HEK293 (cell line): Measurements from ENCODE around the gene AIG1.
A peak's percentile ranks its signal among the peaks of the same experiment; 100 is the strongest.

ENCODE experiments used
- CTCF ChIA-PET: fragments of 350-600 bp; formaldehyde crosslinking; extraction: SDS; loops from one replicate; lab custom pipeline; 2021; ENCODE audit warnings: antibody characterized with exemption; lab: Yijun Ruan, JAX
- POLR2A ChIA-PET: fragments of 300-600 bp; formaldehyde crosslinking; extraction: SDS; loops from one replicate; lab custom pipeline; 2020; ENCODE audit warnings: antibody characterized with exemption, inconsistent platforms; lab: Yijun Ruan, JAX
- H3K27ac ChIP-seq: fragments of 200-500 bp; sonication (Bioruptor generic); 2 replicates; pipeline ENCODE4 v1.5.1; 2014; ENCODE audit warnings: low read depth, low read length, control low read depth, inconsistent platforms; ENCODE audit errors: extremely low read depth
- H3K36me3 ChIP-seq, 2 experiments: fragments of 200-500 bp in 1 of 2; sonication (Bioruptor generic) in 1 of 2; 1 replicate in 1 of 2; 2 replicates in 1 of 2; pipeline ENCODE4 v1.5.1; 2014 to 2017; ENCODE audit warnings: inconsistent platforms in 2 of 2, low read length in 2 of 2; ENCODE audit not compliant: control insufficient read depth in 2 of 2, insufficient read depth in 1 of 2
- H3K4me1 ChIP-seq: fragments of 200-500 bp; sonication (Bioruptor generic); 2 replicates; pipeline ENCODE4 v1.5.1; 2014; ENCODE audit warnings: mild to moderate bottlenecking, low read length, inconsistent platforms; ENCODE audit not compliant: control insufficient read depth, insufficient read depth
- H3K4me3 ChIP-seq: 2 replicates; pipeline ENCODE4 v1.5.1; 2011; ENCODE audit warnings: low read depth, mild to moderate bottlenecking, control low read depth, low read length, moderate library complexity
- H3K9me3 ChIP-seq: fragments of 200-500 bp; sonication (Bioruptor generic); 2 replicates; pipeline ENCODE4 v1.5.1; 2014; ENCODE audit warnings: low read depth, low read length, inconsistent platforms; ENCODE audit not compliant: control insufficient read depth, insufficient read depth
- GLIS2 ChIP-seq: fragments of 450-650 bp; formaldehyde crosslinking; IDR thresholded peaks from 2 replicates; pipeline ENCODE4 v1.5.1; 2016; ENCODE audit warnings: missing biosample characterization, missing genetic modification characterization
- KLF10 ChIP-seq: fragments of 450-650 bp; IDR thresholded peaks from 2 replicates; pipeline ENCODE4 v1.5.1; 2018; ENCODE audit warnings: missing biosample characterization, mild to moderate bottlenecking, missing genetic modification characterization
- KLF16 ChIP-seq: fragments of 450-650 bp; formaldehyde crosslinking; IDR thresholded peaks from 2 replicates; pipeline ENCODE4 v1.5.1; 2017; ENCODE audit warnings: missing biosample characterization, missing genetic modification characterization
- SETDB1 ChIP-seq: IDR thresholded peaks from one replicate; pipeline ENCODE4 v1.6.1; 2017; ENCODE audit warnings: mild to moderate bottlenecking, low read length, moderate library complexity, mixed read lengths; ENCODE audit not compliant: insufficient read length
- ZBTB20 ChIP-seq: fragments of 450-650 bp; formaldehyde crosslinking; IDR thresholded peaks from 2 replicates; pipeline ENCODE4 v1.5.1; 2016; ENCODE audit warnings: missing biosample characterization, missing genetic modification characterization
- ZBTB7A ChIP-seq: fragments of 450-650 bp; formaldehyde crosslinking; IDR thresholded peaks from 2 replicates; pipeline ENCODE4 v1.5.1; 2016; ENCODE audit warnings: low read depth, missing biosample characterization, missing genetic modification characterization
- ZFHX2 ChIP-seq: fragments of 450-650 bp; formaldehyde crosslinking; conservative IDR thresholded peaks from 2 replicates; pipeline ENCODE4 v1.5.1; 2016; ENCODE audit warnings: missing biosample characterization, missing genetic modification characterization
- ZNF121 ChIP-seq: fragments of 450-650 bp; formaldehyde crosslinking; IDR thresholded peaks from 2 replicates; pipeline ENCODE4 v1.5.1; 2016; ENCODE audit warnings: missing biosample characterization, missing genetic modification characterization
- ZNF23 ChIP-seq: fragments of 450-650 bp; formaldehyde crosslinking; IDR thresholded peaks from 2 replicates; pipeline ENCODE4 v1.5.1; 2016; ENCODE audit warnings: missing biosample characterization, missing genetic modification characterization, borderline replicate concordance
- ZNF366 ChIP-seq: fragments of 450-650 bp; formaldehyde crosslinking; conservative IDR thresholded peaks from 2 replicates; pipeline ENCODE4 v1.5.1; 2016; ENCODE audit warnings: missing biosample characterization, missing genetic modification characterization
- ZNF549 ChIP-seq: fragments of 450-650 bp; IDR thresholded peaks from 2 replicates; pipeline ENCODE4 v1.5.1; 2018; ENCODE audit warnings: missing biosample characterization, missing genetic modification characterization, mild to moderate bottlenecking, inconsistent platforms, moderate library complexity
- ZNF560 ChIP-seq: fragments of 450-650 bp; formaldehyde crosslinking; IDR thresholded peaks from 2 replicates; pipeline ENCODE4 v1.5.1; 2017; ENCODE audit warnings: missing biosample characterization, missing genetic modification characterization, borderline replicate concordance
- ZNF571 ChIP-seq: fragments of 450-650 bp; formaldehyde crosslinking; IDR thresholded peaks from 2 replicates; pipeline ENCODE4 v1.5.0; 2017; ENCODE audit warnings: missing biosample characterization, missing genetic modification characterization
- ZNF670 ChIP-seq: fragments of 450-650 bp; formaldehyde crosslinking; IDR thresholded peaks from 2 replicates; pipeline ENCODE4 v1.5.1; 2016; ENCODE audit warnings: missing biosample characterization, missing genetic modification characterization, low read depth
- TF ChIP-seq, protein P1 (sequence below): fragments of 450-650 bp; formaldehyde crosslinking; IDR thresholded peaks from 2 replicates; pipeline ENCODE4 v1.5.1; 2016; ENCODE audit warnings: missing biosample characterization, missing genetic modification characterization
- TF ChIP-seq, protein P2 (sequence below): fragments of 450-650 bp; formaldehyde crosslinking; IDR thresholded peaks from 2 replicates; pipeline ENCODE4 v1.5.1; 2016; ENCODE audit warnings: missing biosample characterization, missing genetic modification characterization
- TF ChIP-seq, protein P3 (sequence below): fragments of 450-650 bp; formaldehyde crosslinking; IDR thresholded peaks from 2 replicates; pipeline ENCODE4 v1.5.1; 2017; ENCODE audit warnings: missing biosample characterization, missing genetic modification characterization
- TF ChIP-seq, protein P4 (sequence below): fragments of 450-650 bp; formaldehyde crosslinking; IDR thresholded peaks from 2 replicates; pipeline ENCODE4 v1.5.1; 2016; ENCODE audit warnings: missing biosample characterization, missing genetic modification characterization
- TF ChIP-seq, protein P5 (sequence below): fragments of 450-650 bp; formaldehyde crosslinking; IDR thresholded peaks from 2 replicates; pipeline ENCODE4 v1.5.1; 2016; ENCODE audit warnings: missing biosample characterization, missing genetic modification characterization, low read depth
- TF ChIP-seq, protein P6 (sequence below): fragments of 450-650 bp; formaldehyde crosslinking; IDR thresholded peaks from 2 replicates; pipeline ENCODE4 v1.5.1; 2016; ENCODE audit warnings: missing biosample characterization, missing genetic modification characterization
- TF ChIP-seq, protein P7 (sequence below): fragments of 450-650 bp; formaldehyde crosslinking; IDR thresholded peaks from 2 replicates; pipeline ENCODE4 v1.5.0; 2017; ENCODE audit warnings: missing biosample characterization, missing genetic modification characterization, borderline replicate concordance

AIG1 gene

DNA sequence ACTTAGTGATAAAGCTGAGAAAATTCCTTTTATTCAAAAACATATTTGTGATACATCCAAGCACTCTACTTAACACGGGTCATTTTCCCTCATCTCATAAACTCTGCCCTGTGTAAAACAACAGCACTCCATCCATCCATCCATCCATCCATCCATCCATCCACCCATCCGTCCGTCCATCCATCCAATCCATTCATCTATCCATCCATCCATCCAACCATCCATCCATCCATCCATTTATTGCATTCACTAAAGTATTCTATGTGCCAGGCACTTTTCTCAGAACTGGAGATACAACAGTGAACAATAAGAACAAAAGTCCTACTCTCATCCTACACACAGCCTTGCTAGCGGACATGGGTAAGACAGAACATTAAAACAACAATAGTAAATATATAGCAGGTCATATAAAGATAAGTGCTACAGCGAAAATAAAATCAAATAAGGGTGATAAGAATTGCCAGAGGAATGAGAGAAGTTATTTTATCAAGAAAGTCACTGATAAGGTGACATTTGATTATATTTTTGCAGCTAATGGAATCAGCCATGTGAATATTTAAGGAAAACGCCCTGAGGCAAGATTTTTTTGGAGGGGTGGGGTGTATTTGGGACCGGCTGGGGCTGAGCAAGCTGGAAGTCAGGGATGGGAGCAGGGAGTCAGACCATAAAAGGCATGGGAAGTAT, 311.7 kb downstream of the AIG1 start (continued):
- TF ChIP-seq ZNF366 (tag by site-specific recombination) (peak; percentile 89), ZNF560 (tag by site-specific recombination) (no peak), ZBTB20 (tag by site-specific recombination) (no peak), GLIS2 (tag by site-specific recombination) (no peak), KLF16 (tag by site-specific recombination) (no peak), SETDB1 (no peak), ZNF571 (tag by site-specific recombination) (no peak), ZFHX2 (tag by site-specific recombination) (no peak)
- TF ChIP-seq, protein P1, sequence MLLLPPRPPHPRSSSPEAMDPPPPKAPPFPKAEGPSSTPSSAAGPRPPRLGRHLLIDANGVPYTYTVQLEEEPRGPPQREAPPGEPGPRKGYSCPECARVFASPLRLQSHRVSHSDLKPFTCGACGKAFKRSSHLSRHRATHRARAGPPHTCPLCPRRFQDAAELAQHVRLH (tag by site-specific recombination): no peak
- TF ChIP-seq, protein P2, sequence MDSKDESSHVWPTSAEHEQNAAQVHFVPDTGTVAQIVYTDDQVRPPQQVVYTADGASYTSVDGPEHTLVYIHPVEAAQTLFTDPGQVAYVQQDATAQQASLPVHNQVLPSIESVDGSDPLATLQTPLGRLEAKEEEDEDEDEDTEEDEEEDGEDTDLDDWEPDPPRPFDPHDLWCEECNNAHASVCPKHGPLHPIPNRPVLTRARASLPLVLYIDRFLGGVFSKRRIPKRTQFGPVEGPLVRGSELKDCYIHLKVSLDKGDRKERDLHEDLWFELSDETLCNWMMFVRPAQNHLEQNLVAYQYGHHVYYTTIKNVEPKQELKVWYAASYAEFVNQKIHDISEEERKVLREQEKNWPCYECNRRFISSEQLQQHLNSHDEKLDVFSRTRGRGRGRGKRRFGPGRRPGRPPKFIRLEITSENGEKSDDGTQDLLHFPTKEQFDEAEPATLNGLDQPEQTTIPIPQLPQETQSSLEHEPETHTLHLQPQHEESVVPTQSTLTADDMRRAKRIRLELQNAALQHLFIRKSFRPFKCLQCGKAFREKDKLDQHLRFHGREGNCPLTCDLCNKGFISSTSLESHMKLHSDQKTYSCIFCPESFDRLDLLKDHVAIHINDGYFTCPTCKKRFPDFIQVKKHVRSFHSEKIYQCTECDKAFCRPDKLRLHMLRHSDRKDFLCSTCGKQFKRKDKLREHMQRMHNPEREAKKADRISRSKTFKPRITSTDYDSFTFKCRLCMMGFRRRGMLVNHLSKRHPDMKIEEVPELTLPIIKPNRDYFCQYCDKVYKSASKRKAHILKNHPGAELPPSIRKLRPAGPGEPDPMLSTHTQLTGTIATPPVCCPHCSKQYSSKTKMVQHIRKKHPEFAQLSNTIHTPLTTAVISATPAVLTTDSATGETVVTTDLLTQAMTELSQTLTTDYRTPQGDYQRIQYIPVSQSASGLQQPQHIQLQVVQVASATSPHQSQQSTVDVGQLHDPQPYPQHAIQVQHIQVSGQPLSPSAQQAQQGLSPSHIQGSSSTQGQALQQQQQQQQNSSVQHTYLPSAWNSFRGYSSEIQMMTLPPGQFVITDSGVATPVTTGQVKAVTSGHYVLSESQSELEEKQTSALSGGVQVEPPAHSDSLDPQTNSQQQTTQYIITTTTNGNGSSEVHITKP (tag by site-specific recombination): peak; percentile 42
- TF ChIP-seq, protein P3, sequence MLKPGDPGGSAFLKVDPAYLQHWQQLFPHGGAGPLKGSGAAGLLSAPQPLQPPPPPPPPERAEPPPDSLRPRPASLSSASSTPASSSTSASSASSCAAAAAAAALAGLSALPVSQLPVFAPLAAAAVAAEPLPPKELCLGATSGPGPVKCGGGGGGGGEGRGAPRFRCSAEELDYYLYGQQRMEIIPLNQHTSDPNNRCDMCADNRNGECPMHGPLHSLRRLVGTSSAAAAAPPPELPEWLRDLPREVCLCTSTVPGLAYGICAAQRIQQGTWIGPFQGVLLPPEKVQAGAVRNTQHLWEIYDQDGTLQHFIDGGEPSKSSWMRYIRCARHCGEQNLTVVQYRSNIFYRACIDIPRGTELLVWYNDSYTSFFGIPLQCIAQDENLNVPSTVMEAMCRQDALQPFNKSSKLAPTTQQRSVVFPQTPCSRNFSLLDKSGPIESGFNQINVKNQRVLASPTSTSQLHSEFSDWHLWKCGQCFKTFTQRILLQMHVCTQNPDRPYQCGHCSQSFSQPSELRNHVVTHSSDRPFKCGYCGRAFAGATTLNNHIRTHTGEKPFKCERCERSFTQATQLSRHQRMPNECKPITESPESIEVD: no peak
- TF ChIP-seq, protein P4, sequence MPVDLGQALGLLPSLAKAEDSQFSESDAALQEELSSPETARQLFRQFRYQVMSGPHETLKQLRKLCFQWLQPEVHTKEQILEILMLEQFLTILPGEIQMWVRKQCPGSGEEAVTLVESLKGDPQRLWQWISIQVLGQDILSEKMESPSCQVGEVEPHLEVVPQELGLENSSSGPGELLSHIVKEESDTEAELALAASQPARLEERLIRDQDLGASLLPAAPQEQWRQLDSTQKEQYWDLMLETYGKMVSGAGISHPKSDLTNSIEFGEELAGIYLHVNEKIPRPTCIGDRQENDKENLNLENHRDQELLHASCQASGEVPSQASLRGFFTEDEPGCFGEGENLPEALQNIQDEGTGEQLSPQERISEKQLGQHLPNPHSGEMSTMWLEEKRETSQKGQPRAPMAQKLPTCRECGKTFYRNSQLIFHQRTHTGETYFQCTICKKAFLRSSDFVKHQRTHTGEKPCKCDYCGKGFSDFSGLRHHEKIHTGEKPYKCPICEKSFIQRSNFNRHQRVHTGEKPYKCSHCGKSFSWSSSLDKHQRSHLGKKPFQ (tag by site-specific recombination): no peak
- TF ChIP-seq, protein P5, sequence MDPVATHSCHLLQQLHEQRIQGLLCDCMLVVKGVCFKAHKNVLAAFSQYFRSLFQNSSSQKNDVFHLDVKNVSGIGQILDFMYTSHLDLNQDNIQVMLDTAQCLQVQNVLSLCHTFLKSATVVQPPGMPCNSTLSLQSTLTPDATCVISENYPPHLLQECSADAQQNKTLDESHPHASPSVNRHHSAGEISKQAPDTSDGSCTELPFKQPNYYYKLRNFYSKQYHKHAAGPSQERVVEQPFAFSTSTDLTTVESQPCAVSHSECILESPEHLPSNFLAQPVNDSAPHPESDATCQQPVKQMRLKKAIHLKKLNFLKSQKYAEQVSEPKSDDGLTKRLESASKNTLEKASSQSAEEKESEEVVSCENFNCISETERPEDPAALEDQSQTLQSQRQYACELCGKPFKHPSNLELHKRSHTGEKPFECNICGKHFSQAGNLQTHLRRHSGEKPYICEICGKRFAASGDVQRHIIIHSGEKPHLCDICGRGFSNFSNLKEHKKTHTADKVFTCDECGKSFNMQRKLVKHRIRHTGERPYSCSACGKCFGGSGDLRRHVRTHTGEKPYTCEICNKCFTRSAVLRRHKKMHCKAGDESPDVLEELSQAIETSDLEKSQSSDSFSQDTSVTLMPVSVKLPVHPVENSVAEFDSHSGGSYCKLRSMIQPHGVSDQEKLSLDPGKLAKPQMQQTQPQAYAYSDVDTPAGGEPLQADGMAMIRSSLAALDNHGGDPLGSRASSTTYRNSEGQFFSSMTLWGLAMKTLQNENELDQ (tag by site-specific recombination): no peak
- TF ChIP-seq, protein P6, sequence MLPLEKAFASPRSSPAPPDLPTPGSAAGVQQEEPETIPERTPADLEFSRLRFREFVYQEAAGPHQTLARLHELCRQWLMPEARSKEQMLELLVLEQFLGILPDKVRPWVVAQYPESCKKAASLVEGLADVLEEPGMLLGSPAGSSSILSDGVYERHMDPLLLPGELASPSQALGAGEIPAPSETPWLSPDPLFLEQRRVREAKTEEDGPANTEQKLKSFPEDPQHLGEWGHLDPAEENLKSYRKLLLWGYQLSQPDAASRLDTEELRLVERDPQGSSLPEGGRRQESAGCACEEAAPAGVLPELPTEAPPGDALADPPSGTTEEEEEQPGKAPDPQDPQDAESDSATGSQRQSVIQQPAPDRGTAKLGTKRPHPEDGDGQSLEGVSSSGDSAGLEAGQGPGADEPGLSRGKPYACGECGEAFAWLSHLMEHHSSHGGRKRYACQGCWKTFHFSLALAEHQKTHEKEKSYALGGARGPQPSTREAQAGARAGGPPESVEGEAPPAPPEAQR (tag by site-specific recombination): 0 out of 2 replicates have a peak, but pooled peaks have one; percentile 40

DNA sequence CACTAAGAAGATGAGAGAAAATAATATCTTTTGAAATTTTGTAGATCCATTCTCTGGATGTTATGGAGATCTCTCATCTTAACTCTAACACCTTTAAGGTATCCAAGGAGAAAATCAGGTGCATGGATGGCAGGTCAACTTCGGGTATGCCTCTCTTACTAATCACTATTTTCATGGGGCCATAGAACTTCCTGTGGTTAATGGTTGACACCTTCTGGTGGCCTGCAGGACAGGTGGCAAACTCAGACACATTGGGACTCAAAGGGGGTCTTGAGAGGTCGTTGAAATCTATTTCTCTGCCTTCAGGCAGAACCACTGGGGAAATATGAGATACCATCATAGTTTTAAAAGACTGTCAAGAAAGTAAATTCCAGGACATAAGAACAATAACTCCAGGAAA, 313.3 kb downstream of the AIG1 start:
- H3K4me1 ChIP-seq: peaks cover 10% of the 10 kb centered on the region; the same call in 1 of the 2 replicates
- ChIA-PET CTCF (interaction anchor here (1.3 to 1.5 kb wide), 2 partner anchors 54 to 142 kb away, joined by 3 to 5 read pairs; no protein-coding TSS in a partner anchor), POLR2A (interaction anchor here (0.7 kb wide), 1 partner anchor 251 kb away, joined by 3 read pairs; no protein-coding TSS in a partner anchor)
- H3K27ac ChIP-seq: no peak overlapping the region
- no peak overlapping the region for H3K4me3 ChIP-seq
- H3K36me3 ChIP-seq: no peaks in the 10 kb centered on the region
- H3K9me3 ChIP-seq: no peaks in the 10 kb centered on the region
- TF ChIP-seq ZBTB7A (tag by site-specific recombination) (no peak), KLF10 (tag by site-specific recombination) (no peak), ZNF549 (tag by site-specific recombination) (no peak), ZNF121 (tag by site-specific recombination) (no peak), ZNF670 (tag by site-specific recombination) (no peak), ZNF23 (tag by site-specific recombination) (no peak)
- TF ChIP-seq, protein P7, sequence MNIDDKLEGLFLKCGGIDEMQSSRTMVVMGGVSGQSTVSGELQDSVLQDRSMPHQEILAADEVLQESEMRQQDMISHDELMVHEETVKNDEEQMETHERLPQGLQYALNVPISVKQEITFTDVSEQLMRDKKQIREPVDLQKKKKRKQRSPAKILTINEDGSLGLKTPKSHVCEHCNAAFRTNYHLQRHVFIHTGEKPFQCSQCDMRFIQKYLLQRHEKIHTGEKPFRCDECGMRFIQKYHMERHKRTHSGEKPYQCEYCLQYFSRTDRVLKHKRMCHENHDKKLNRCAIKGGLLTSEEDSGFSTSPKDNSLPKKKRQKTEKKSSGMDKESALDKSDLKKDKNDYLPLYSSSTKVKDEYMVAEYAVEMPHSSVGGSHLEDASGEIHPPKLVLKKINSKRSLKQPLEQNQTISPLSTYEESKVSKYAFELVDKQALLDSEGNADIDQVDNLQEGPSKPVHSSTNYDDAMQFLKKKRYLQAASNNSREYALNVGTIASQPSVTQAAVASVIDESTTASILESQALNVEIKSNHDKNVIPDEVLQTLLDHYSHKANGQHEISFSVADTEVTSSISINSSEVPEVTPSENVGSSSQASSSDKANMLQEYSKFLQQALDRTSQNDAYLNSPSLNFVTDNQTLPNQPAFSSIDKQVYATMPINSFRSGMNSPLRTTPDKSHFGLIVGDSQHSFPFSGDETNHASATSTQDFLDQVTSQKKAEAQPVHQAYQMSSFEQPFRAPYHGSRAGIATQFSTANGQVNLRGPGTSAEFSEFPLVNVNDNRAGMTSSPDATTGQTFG: no peak
